HG03097 (cell line): Measurements from ENCODE around the gene BCR.

Source experiments
- ATAC-seq: cut with Tn5 transposase; IDR thresholded peaks from one replicate; pipeline ENCODE4 v1.9.1; 2021; ENCODE audit not compliant: unreplicated experiment, low FRiP score

BCR gene

DNA sequence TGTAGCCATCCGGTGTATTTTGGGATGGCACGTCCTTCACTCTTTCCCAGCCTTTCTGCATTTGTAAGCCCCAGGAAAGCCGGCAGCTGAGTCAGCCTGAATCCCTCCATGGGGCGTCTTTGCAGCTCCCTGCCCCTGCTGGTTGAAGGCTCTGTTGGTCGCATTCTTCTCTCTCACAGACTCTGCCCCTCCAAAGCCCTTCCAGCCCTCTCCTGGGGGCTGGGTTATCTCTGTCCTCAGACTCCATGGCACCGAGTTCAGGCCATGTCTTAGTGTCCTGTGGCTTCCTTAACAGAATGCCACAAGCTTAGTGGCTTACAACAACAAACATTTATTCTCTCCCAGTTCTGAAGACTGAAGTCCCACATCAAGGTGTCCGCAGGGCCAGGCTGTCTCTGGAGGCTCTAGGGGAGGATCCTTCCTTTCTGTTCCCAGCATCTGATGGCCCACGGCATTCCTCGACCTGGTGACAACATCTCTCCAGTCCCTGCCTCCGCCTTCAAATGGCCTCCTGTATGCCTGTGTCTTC, 62.2 kb downstream of the BCR start:
- no peak for ATAC-seq

DNA sequence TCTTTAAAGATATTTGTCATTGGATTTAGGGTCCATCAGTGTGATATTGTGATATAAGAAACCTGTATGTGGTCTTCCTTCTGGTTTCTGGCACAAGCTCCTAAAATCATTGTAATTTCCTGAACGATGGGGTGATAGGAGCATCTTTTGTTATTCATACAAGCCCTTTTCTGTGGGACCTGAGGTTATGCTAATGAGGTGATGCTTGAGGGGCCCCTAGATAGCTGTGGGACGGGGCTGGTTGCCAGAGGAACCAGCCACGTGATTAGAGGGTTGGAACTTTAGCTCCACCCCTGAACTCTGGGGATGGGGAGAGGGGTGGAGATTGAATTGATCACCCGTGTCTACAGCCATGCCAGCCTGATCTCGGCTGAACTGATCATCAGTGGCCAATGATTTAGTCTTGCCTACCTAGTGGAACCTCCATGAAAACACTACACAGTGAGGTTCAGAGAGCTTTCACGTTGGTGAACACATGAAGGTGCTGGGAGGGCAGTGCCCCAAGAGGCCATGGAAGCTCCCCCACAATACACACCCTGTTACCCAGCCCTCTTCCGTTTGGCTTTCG, 62.8 kb downstream of the BCR start:
- peak; percentile 55 for ATAC-seq

DNA sequence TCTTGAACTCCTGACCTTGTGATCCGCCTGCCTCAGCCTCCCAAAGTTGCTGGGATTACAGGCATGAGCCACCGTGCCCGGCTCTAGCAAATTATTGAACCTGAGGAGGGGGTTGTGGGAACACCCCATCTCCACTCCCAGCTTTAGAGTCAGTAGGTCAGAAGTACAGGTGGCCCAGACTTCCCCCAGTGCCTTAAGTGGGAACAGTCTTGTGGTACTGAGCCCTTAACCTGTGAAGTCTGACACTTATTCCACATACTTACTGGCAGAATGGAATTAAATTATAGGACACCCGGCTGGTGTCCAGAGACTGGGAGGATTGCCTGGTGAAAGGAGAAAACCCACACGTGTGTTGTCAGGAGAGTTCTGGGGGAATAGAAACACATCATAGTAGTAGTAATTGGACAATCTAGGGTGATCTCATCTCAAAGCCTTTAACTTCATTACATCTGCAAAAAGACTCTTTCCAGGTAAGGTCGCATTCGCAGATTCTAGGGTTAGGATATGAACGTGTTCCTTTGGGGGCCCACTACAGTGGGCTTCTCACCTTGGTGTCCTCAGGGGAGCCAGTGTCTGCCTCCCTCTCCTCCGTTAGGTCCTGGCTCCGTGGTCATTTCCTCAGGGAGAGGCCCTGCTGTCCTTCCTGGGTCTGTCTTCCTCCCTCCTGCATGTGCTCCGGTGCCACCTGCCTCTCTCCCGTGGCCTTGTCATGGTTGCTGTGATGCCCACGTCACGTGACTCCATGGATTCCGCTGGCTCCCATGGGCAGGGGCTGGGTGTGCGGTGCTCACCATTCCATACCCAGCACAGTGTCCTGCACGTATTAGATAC, 63.8 kb downstream of the BCR start:
- no peak for ATAC-seq

DNA sequence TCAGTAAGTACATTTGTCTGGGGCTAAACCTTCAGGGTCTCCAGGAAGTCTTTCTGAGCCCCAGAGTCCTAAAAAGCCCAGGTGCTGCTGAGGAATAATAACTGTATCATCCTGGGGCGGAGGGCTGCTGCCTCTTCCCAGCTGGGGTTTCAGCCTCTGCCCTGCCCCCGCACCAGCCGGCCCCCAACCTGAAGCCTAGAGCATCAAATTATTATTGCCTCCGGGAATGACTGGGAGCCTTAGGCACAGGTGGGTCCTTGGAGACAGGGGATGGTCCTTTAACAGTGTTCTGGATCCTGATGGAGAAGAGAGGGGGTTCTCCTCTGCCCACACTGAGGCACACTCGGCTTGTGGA, 64.4 kb downstream of the BCR start:
- no peak for ATAC-seq

DNA sequence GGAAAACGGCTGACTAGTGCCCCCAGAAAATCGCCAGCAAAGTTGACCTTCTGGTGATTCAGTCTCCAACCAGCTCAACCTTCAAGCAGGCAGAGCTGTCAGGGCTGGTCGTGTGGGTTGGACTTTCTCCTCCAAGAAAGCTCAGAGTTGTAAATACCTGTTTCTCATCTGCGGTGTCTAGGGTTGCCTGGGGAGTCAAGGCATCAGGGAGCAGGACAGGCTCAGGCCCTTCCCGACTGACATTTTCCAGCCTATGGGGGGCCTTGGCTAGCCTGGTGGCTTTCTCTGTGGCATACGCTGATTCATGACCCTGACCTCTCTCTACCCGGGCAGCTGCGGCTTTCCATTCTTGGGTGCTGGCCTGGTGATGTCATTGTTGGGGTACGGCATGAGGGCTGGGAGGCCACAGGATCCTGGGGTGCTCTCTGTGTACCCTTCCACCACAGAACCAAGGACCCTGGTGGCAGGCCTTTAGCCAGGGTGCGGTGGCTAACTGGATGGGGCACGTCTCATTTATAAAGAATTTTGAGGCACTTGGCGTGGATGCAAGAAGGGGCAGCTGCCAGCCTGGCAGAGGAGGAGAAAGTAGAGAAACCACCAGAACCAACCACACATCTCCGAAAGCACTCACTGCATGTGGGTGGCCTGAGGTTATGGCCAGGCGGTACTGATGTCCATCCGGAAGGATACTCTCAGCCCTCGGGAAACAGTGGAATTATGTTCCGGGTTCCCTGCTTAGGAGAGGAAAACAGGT, 64.9 kb downstream of the BCR start:
- ATAC-seq = no peak

DNA sequence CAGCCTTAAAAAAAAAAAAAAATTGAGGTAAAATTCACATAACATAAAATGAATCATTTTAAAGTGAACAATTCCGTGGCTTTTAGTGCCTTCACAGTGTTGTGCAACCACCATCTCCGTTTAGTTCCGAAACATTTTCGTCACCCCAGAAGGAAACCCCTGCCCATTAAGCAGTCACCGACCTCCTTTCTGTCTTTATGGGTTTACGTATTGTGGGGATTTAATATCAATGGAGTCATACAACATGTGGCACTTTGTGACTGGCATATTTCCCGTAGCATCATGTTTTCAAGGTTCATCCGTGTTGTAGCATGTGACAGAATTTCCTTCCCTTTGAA, 65.5 kb downstream of the BCR start:
- no peak for ATAC-seq

DNA sequence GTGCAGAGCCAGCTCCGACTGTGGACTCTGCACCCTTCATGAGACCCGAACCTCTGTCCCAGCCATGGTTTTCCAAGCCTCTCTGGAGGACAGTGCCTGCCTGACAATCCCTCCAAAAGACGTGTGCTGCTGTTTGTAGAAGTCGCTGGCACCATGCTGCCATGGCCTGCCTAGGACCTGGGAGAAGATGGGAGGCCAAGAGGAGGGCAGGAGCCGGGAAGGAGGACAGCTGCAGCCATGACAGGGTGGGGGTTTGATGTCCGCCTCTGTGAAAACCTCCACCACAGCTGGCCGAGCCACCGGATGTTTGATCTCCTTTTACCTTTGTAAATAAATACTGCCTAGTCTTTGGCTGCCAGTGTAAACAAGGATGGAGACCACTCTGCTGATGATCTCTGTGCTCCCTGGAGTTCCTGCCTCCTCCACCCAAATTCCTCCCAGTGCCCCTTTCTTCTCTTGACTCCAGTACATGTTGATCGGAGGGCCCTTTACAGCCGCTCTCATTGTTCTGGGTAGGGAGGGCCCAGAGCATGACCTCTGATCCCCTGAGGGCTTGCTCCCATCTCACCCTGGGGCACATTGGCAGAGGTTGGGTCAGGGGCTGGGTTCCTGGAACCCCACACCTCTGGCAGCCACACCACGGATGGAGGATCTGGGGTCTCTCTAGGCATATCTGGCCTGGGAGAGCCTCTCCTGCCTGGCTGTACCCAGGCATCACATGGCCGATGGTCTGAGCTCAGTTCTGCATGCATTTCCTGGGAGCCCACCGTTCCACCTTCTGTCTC, 66.9 kb downstream of the BCR start:
- no peak for ATAC-seq

DNA sequence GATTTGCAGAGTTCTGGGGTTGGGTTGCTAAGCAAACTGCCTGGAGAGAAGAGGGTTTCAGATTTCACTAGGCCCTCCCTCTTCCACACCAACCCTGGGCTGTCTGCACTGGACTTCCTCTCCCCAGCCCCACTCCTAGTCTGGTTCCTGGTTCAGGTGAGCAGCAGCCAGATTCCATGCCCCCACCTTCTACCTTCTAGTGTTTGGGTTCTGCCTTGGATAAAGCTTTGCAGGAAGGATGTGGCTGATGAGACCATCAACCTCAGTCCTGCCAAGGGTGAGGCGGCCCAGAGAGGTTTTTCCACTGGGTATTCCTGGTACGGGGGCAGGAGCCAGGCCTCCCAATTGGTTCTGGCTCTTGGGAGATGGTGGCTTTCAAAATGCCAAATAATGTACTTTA, 68.3 kb downstream of the BCR start:
- no peak for ATAC-seq

DNA sequence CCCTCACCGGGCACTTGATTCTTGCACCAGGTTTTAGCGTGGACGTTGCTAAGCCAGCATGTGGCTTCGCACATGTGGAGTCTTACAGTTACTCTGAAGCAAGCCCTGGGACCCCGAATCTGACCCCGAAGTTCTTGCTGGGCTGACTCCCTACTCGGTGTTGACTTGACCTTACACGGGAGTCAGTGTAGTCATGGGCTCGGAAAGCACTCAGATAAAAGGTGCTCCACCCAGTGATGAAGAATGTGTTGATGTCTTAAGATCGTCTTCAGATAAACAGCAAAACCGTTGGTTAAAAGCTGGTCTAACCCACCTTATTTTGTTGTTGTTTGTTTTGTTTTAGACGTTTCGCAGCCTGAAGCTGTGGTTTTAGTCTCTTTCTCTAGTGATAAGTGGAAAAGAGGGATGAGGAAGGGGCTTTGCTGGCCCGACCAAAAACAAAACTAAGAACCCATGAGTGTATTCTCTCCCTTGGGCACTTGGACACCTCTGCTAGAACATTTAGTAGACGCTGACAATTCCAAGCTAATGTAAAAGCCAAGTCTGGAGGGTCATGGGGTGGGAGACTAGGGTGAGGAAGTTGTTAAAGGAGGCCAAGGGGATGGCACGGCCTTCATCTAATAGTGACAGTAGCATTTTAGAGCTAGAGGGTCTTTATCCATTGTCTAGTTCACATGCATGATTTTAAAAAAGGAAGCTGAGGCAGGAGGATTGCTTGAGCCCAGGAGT, 69.9 kb downstream of the BCR start:
- no peak for ATAC-seq

DNA sequence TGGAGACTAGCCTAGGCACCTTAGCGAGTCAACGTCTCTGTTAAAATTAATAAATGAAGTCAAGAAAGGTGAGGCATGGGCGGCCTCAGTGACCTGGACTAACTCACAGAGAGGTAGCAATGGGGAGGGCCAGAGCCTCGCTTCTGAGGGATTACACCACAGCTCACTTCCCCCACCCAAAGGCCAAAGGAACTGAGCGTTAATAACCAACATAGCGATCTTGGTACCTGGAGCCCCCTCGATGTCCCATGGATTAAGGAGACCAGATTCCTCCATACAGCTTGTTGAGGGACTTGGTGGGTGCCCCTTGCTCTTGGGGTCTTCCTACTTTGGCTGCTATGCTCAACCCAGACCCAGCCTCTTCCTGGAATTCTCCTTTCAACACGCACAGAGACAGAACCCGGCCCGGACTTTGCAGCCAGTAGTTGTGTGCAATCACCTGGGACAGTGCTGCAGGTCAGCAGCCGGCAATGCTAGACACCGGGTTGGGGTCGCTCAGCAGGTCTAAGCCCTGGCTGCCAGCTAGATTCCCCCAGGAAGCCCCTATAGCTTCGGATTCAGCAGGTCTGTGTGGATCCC, 70.6 kb downstream of the BCR start:
- ATAC-seq = no peak

DNA sequence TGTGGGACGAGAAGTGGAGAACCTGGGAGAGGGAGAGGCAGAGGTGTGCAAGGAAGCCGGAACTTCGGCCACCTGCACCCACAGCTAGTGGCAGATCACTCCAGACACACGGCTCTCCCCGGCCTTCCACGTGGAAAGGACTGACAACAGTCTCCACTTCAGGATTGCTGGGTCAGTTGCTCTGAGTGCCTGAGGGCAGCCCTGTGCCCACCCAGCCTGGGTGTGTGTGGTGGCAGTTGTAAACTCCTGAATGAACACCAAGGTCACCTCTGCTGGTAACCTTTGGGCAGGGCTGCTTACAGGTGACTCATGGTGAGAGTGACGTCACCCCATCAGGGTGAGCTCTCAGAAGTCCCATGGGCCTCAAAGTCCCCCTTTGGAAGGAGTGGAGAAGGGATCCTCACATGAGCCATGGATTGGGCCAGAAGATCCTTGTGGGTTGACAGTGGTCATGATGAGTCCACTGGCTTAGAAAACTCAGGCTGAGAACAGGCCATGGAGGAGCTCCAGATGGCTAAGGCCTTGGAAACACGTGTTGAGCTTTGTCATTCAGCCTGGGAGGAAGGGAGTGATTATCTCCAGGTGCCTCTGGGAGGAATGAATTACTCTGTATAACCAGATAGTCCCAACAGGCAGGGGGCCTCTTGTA, 71.3 kb downstream of the BCR start:
- ATAC-seq = no peak

DNA sequence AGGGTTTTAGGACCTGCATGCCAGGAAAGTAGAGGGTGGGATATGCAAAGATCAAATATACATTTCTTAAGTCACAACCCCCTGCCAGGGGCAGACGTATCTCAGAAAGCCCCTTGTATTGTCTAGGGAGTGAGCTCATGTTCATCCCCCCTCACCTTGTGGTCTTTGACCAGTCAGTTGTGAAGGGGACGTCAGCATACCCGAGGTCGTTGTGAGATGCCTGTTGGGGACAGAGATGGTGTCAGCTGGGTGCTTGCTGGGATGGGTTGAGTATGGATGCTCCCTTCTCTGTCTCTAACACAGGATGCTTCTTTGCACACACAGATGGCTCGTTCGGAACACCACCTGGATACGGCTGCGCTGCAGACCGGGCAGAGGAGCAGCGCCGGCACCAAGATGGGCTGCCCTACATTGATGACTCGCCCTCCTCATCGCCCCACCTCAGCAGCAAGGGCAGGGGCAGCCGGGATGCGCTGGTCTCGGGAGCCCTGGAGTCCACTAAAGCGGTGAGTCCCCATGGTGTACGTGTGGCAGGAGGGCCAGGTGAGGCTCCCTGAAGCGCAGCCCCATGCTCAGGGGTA, 73.3 kb downstream of the BCR start:
- no peak for ATAC-seq

DNA sequence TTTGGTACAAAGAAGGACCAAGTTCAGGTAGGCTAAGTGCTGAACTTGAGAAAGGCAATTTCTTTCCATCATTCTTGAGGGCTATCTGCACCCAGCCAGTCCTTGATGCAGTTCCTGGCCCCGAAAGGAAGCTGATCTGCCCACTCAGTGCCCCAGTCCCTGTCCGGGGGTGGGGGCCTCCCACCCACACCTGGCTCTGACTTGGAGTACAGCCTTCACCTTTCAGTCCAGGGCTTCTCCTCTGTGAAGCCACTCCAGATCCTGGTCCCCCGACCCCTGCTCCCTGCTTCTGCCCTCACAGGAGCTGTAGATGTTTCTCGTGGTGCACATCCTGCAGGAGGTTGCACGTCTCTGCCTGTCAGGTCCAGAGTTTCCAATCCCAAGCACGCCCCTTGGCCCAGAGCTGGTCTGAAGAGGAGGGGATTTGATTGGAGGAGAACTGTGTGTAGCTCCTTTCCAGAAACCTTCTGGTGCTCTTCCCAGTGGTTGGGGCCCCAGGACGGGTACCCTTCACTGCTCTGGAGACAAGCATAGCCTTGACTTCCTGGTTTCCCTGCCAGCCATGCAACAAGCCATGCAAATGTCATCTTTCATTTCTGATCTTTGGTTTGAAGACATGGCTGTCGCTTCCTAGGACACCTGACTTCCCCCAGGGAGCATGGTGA, 75.3 kb downstream of the BCR start:
- no peak for ATAC-seq

DNA sequence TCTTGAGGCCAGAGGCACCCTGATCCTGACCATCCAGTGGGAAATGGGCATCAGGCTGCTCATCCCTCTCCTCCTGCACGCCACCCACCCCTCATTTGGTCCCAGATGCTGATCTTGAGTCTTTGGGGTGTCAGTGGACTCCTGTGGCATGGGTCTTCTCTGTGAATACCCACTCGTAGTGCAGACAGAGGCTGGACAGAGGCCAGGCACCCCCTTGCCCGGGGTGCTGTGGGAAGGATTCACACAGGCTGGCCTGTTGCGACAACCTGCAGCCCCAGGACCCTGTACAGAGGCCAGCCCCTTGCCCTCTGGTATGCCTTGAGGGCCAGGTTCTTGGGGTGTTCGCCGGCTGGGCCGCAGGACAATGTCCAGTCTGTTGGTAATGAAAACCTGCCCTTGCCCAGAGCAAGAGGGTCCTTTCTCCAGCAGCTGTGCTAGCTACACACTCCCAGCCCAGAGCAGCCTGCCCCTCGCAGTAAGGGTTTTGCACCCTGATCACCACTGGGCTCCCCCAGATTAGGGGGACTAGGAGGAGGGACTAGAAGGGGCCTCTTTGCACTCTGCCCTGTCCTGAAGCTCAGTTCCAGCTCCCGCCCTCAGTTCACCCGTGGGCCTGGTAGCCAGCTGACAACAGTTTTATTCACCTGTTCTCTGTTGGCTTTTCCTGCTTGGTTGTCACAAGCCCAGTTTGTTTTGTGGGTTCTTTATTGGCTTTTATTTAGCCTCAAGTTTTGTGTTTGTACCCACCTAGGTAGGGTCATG, 76.0 kb downstream of the BCR start:
- no peak for ATAC-seq

DNA sequence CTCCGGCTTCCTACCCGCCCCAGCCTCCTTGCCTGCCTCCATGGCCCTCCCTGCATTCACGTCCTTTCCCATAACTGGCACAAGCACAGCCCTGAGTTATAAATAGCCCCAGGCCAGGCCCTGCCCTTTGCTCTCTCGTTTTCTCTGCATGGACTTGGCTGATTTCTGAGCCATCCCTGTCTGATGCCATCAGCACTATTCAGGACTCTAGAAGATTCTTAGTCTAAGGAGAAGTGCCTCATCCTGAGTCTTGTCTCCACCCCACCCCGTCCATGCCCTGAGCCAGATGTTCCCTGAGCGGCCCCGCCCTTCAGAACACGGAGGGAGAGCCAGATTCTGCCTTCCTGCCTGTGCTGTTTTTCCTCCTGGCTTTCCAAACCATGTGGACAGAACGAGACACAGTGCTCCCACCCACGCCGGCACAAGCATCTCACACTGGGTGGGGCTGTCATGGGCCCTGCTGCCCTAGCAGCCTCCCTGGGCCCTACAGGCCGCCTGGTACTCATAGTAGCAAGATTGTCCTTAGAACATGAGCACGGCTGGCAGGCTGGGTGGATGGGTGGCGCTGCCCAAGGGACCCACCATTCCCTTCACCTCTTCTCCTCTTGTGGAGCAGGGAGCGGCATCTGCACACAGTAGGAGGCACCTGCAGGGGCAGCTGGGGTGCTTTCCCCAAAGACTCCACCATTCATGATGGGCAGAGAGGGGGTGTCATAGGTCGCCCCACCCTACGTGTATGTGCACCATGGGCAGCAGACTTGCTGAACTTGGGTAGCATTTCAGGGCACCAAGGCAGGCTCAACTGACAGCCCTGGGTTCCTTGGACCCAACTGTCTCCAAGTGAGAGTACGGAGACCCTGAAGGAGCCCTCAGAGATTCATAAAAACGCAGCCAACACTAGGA, 76.9 kb downstream of the BCR start:
- no peak for ATAC-seq

DNA sequence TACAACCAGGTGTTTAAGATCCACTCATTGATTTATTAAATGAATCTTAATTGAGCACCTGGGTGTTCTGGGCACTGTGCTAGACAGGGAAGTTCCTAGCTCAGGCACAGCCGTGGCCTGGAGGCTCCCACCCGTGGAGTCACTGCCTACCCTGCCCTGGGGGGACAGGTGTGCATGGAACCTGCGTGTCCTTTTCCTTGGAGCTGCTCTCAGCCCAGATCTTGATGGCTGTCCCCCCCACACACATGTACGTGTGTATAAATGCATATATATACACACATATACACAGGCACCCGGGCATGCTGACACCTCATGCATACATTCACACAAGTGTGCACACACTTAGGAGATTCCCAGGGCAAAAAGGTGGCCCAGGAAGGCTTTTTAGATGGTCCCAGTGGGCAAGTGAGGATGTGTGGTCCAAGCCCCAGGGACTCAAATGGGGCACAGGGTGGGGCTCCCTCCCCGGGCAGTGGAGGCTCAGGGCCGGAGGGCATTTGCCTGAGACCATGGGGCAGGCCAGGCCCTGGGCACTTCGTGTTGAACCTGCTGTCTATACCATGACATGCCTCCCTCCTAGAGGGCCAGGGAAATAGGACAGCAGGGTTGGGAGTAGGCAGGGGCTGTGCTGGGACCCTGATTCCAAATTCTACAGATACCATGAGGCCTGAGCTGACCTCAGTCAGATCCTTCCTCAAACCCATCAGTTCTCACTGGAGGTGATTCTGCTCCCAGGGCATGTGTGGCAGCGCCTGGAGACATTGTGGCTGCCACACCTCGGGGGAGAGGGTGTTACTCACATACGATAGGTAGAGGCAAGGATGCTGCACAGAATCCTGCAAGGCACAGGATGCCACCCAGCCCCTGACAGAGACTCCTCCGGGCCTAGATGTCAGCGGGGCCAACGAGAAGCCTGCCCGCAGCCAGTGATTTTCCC, 77.8 kb downstream of the BCR start:
- ATAC-seq = no peak
